Left colon (tissue), 2 donors: ENCODE measurements around the gene RPTOR. TPM values are rescaled to one million over a fixed set of nuclear protein-coding genes. Genes with fewer than 3 reads are reported as not detected.

Experiments
- ATAC-seq: fragments of 200-7000 bp; cut with Tn5 transposase; one replicate; pipeline ENCODE4 v1.9.1; 2020; ENCODE audit warnings: mild to moderate bottlenecking, moderate library complexity
- DNase-seq, 2 donors: peaks; one replicate each; pipeline ENCODE4 v3.0.0-alpha.2; 2020
- intact Hi-C, 2 donors: fragments of 100-400 bp; cut with DNase I in 1 of 2; cut with micrococcal nuclease in 1 of 2; formaldehyde crosslinking; loops; one replicate each; pipeline versions ENCODE4 v1.11.2 to v1.14.0; 2022; cut with DNase I, micrococcal nuclease
- total RNA-seq, 2 donors: library from RNA; stranded (reverse); fragmentation: NEBNext Ultra II Directional; extraction: Animal tissue kit (Norgen Biotek cat#: 25700); gene quantifications; one replicate each; pipeline ENCODE4 v1.2.1, GENCODE V29; 2021
- donor health status: DM: no; HTN: no; CAD: no.
- donor health status: DM: yes; HTN: yes; CAD: no.

The RPTOR gene
- total RNA-seq, 2 donors from 2014 or later: 33.4 to 35.7 TPM

DNA sequence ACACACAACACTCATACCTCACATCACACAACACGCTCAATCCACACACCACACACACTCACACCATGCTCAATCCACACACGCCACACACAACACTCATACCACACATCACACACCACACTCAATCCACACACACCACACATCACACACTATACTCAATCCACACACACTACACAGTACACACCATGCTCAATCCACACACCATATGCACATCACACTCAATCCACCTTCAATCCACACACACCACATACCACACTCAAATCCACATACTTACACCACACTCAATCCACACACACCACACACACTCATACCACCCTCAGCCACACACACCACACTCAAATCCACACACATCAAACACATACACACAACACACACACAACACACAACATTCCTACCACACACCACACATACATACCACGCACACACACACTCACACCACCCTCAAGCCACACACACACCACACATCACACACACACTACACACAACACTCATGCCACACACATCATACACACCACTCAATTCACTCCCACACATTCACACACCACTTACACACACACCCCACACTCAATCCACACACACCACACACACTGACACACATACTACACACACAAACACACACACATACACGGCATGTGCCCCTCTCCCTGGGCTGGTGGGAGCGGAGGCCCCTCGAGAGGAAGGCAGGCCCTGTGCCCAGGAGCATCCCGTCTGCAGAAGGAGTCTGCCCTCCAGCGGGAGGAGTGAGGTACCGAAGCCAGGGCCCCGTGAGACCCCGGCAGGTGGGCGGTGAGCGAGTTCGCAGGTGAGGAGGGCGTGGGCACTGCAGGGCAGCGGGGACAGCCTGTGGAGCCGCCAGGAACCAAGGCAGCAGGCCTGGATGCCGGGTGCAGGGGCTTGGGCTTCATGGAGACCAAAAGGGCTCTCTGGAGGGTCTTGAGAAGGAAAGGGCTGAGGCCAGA, 33.1 kb upstream of the RPTOR start:
- intact Hi-C loops: no loop called here
- ATAC-seq (no peak), DNase-seq (no peak)

DNA sequence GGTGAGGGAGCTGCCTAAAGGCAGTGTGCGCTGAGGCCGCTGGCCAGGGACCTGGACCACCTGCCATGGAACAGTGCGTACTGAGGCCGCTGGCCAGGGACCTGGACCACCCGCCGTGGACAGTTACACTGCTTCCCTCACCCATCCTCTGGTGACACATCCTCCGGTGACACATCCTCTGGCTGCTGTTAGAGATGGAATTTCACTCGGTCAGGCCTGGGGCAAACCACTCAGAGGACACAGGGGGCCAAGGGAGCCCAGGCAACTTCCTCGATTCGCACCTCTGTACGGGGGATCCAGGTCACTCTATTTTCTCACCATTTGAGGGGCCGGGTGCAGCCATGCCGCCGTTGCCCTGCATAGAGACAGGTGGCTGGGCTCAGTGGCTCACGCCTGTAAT, 32.4 kb upstream of the RPTOR start:
- intact Hi-C loops: no loop called here
- ATAC-seq (no peak), DNase-seq (no peak)

DNA sequence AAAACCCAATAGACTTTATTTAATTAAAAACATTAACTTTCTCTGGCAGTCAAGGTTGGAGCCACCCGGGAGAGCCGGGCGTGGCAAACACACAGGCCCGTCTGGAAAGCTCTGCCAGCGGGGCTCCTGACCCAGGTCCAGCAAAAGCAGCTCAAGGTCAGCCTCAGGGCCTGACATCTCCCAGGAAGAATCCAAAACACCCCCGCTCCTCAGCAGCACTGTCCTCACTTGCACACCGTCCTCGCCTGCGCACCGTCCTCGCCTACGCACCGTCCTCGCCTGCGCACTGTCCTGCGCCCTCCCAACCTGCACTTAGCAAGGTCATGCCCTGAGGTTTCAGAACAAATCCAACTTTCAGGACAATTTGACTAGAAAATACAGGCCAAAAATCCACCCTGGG, 31.4 kb upstream of the RPTOR start:
- intact Hi-C loops: no loop called here
- ATAC-seq: no peak
- no peak for DNase-seq

DNA sequence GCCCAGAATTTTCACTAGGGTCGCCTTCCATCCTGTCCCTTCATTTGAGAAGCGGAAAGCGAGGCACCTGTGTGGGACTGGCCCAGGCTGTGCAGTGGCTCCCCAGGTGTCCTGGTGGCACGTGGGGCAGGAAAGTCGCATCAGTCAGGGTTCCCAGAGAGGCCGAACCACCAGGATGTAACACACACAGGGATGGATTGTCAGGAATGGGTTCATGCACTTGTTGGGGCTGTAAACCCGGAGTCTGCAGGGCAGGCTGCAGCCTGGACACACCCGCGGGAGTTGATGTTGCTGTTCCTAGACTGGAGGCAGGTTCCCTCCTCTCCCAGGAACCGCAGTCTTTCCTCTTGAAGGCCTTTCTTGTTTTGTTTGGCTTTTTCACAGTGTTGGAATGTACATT, 30.7 kb upstream of the RPTOR start:
- intact Hi-C loops: no loop called here
- no peak for ATAC-seq
- no peak for DNase-seq

DNA sequence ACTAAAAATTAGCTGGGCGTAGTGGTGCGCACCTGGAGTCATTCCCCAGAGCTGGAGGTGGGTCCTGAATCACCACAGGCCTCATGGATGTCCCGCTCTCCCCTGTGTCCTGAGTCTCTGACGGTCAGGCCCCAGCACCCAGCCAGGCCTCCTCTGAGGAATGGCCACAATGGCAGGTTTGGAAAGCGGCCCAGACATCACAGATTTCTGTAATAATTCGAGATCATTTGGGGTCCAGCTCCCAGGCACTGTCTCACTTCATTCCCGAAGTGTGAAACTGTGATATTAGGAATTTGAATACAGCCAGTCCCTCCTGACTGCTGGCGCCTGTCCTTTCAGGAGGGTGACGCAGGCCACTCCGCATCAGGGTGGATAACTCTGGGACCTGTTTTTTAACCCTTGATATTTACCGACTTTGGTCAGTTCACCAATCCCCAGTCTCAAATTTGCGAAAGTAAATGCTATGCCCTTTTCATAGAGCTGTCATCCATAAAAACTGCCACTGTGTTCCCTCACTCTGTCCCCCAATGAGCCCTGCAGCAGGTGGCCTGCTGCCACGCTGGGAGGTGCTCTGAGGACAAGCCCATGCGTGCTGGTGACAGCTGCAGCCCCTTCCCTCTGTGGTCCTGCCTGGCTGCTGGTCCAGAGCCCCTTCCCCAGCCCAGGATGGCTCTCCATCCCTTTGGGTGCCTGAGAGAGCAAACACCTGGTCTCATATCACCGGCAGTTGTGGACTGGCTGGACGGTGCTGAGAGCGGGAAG, 28.3 kb upstream of the RPTOR start:
- ATAC-seq: no peak
- intact Hi-C loops: no loop called here
- DNase-seq: no peak

DNA sequence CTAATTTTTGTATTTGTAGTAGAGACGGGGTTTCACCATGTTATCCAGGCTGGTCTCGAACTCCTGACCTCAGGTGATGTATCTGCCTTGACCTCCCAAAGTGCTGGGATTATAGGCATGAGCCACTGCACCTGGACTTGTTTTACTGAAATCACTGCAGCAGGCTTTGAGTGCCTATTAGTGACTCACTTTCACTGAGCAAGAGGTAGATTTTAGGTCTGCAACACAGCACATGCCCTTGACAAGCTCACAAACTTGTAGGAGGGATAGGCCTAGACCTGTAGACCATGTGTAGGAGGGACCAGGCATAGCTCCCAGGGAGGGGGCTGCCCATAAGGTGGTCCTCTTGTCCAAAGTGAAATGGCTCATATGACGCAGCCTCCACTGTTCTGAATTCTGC, 27.0 kb upstream of the RPTOR start:
- intact Hi-C loops: no loop called here
- ATAC-seq (no peak), DNase-seq (no peak)

DNA sequence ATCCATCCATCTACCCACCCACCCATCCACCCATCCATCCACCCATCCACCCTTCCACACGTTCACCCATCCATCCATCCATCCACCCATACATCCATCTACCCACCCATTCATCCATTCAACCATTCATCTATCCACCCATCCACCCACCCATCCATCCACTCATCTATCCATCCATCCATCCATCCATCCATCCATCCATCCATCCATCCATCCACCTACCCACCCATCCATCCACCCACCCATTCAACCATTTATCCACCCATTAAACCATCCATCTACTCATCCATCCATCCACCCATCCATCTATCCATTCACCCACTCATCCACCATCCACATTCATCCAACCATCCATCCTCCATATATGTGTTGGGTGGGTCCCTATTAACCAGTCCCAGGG, 26.2 kb upstream of the RPTOR start:
- DNase-seq: no peak
- intact Hi-C loops: no loop called here
- ATAC-seq: no peak

DNA sequence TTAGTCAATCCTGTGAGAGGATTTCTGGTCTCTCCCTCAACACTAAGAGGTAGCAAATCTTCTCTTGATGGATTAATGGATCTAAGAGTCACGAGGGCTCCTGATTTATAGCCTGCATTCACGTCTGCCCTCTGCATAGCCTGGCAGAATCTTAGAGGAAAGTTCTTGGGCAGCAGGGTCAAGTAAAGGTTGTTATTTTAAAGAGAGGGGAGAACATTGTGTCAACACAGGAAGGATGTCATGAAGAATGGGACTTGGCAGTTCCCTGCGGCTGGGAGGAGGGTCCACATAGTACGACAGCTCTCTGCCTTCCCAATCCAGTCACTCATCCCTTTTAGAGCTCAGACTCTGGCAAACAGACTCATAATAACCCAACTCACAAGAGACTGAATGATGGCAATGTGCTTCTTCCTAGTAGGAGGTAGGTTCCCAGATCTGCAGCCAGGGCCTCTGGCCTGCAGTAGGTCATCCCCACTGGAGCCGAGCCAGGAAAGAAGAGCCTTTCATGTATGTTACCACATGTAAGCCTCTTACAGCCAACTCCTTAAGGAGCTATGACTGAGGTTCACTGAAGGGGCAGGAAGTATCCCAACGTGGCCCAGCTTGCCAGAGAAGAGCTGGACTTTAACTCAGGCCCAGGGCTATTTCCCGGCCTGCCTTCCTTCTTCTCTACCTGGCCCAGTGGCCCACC, 25.4 kb upstream of the RPTOR start:
- no peak for ATAC-seq
- intact Hi-C loops: no loop called here
- no peak for DNase-seq

DNA sequence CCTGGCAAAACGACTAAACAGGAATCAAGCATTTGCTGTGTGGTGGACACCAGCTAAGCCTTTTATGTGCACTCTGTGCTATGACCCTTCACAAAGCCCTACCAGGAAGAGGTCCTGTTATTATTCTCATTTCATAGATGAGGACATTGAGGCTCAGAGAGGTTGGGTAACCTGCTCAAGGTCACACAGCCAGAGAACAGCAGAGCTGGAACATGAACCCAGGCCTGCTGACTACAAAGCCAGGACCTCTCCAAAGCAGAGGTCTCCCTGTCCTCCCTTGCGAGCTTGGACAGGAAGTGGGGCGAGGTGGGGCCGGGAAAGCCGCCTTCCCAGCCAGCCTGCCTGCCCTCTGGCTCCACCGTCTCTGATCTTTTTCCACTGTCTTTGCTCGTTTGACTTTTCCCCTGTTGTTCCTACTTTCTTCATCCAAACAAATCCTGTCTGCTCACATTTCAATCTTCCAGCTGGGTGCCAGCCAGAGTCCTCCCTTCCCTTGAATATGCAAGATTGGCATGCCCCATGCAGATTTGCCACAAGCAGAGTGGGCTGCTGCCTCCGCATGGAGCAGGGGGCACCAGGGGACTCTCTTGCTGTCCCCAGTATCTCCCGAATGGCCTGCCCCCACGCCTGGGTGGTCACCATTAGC, 23.7 kb upstream of the RPTOR start:
- ATAC-seq (no peak), DNase-seq (no peak)
- intact Hi-C loops: no loop called here

DNA sequence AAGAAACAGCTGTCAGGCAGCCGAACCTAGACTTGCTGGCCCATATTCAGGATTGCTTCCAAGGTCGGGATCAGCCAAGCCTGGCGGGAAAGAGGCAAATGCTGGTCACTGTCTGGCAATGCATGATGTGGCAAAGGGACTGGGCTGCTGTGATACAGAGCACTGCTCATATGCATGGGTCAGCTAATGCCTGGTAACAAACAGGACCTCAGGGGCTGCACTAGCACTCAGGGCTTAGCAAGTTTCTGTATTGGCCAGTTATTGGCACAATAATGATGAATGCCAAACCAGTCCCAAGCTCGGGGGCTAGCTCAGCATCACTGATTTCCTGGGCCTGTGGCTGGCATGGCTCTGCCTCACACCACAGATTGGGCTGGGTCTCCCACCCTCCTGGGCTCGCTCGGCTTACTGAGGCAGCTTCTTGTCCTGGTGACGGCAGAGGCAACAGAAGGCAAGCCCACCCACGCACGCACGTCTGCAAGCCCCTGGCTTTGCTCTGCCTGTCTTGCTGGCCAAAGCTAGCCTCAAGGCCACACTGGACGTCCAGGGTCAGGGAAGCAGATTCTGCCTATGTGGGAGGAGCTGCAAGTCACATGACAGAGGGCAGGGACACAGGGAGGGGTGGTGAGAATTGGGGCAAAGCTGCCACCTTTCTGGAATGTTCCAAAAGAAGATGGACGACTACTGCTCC, 21.4 kb upstream of the RPTOR start:
- DNase-seq (no peak), ATAC-seq (no peak)
- intact Hi-C loops: no loop called here

DNA sequence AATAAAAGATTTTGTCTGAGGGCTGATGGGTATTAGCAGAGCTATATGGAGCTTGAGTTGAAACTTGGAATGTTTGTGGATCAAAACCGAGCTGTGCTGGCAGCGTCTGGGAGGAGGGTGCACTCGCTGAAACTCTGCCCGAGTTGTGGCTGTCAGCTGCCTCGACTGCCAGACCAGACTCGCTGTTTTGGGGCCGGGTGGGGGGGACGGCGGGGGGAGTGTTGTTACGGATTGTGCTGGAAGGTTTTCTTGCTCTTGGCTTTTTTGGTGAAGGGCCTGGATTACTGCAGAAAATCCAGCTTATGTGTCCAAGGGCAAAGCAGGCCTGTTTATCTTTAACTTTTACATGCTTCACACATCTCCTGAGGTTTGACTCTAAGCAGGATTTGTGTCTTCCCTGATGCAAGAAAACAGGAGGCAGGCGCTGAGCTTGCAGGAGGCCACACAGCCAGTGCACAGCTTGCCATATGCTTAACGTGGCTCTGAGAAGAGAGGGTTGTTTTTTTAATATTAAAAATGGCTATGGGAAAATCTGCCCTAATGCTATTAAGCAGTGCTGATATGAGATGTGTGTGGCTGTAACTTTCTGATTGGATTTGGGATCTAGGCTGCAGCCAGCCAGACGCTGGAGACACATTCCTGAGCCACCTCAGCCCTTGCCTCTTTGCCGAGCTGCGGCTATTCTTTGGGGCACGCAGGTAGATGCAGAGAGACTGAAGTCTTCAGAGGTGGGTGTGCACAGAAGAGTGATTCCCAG, 20.5 kb upstream of the RPTOR start:
- DNase-seq (no peak), ATAC-seq (no peak)
- intact Hi-C loops: no loop called here

DNA sequence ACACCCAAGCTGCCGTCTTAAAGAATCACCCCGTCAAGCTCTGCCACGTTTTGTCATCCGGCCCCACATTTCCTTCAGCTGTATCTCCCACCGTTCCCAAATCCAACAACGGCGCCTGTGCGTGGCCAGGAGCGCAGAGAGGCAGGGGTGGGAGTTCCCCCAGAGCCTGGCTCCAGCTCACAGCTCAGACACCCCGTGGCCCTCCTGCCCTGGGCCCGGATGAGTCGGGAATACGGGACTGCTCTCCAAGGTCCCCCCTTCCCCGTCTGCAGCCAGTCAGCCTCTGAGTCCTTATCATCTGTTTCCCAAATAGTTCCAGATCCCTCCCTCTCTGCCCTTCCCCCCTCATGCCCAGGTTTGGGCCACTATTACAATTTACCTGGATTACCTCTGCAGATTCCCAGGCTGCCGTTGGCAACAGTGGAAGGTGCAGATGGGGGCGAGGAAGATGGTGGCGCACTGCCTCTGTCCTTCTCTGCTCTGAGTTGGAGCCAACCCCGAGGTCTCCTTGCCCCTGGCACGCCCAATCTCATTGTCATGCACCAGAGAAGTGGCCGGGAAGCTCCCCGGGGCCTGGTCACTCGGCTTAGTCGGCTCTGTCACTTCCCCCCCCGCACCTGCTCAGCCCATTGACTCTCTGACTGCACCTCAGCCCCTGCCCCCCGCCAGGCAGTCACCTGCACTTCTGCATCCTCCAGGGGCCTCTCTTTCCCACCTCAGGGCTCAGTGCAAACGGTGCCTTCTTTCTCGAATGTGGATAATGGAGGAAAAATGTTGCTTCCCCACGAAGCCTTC, 18.3 kb upstream of the RPTOR start:
- ATAC-seq (no peak), DNase-seq (no peak)
- intact Hi-C loops: no loop called here

DNA sequence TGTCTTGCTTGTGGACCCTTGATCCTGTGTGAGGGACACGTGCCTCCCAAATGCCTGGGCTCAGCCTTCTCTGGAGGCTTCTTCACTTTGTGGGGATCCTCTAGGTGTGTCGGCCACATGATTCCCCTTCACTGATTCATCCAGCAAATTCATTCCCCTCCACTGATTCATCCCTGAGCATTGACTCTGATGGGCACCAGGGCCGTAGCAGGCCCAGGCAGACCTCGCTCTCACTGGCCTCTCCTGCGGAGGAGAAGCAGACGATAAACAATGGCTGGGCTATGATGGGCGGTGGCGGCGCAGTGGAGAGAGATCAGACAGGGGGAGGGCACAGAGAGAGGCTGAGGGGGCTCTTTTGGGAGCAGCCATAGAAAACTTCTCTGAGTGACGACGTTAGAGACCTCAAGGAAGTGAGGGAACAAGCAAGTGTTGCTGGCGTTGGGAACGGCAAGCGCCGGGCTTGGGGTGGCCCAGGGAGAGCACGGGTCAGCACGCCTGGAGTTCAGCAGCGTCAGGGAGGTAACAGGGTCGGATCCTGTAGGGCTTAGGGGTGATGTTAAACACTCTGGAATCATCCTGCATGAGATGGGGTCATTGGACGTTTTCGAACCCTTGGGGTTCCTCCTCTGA, 17.5 kb upstream of the RPTOR start:
- ATAC-seq: no peak
- intact Hi-C loops: no loop called here
- no peak for DNase-seq

DNA sequence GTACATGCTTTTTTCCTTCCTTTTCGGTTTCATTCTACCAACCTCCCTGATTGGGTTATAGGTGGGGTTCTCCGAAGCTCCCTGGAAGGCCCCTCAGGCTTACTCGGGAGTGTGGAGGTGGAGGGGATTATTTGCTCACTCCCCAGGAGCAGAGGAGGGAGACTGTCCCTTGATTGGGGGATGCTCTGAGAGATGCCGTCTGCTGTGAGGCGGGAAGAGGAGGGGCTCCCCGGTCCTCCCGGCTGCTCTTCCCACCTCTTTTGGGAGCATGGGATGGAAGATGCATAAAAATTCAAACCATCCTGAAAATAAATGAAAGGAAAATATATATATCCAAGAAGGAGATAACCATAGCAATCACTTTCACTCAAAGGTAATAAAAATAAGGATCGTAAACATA, 16.1 kb upstream of the RPTOR start:
- no peak for DNase-seq
- intact Hi-C loops: no loop called here
- no peak for ATAC-seq

DNA sequence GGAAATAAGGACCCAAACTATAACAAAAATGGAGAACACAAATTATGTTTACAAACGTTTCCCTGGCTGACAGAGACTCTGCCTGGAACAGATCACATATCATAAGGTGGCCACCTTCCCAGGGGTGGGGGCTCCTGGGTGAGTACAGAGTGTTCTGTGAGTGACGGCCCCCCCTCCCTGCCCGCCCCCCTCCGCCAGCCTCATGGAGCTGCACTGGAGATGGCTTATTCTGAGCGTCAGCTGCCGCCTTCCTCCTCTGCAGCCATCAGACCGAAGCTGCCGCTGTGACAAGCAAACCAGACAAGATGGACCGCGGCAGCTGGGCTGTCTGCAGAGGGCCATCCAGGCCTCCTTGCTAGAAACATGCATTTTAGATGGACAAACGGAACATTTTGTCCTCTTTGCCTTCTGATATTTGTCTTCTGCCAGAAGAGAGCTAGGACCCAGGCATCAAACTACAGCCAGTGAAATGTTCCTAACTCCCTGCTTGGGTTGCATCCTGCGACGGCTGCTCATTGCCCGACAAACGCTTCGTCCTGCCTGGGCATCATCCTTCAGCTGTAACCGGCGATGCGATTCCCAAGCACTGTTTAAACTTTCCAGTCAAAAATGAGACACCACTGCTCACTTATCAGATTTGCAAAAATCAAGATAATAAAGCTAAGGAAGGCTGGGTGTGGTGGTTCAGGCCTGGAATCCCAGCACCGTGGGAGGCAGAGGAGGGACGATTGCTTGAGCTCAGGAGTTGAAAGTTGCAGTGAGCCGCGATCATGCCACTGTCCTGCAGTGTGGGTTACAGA, 15.3 kb upstream of the RPTOR start:
- no peak for ATAC-seq
- intact Hi-C loops: no loop called here
- DNase-seq: no peak

DNA sequence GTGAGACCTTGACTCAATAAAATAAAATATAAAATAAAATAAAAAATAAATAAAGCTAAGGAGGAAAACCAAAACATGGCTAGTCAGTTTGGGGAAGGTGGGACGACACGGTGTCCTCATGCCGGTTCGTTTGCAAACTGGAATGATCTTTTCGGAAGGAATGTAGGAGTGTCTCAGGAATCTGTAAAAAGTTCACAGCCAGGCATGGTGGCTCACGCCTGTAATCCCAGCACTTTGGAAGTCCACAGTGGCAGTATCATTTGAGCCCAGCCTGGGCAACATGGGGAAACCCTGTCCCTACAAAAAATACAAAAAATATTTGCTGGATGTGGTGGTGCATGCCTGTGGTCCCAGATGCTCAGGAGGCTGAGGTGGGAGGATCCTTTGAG, 14.7 kb upstream of the RPTOR start:
- DNase-seq: no peak
- no peak for ATAC-seq
- intact Hi-C loops: no loop called here
